Neural progenitor cell (in vitro differentiated cells): Measurements from ENCODE around the gene NAALADL1.

ENCODE experiments used
- CTCF ChIP-seq: fragments of 200-600 bp; sonication (generic); IDR thresholded peaks from 2 replicates; pipeline ENCODE4 v1.5.1; 2017; ENCODE audit warnings: antibody characterized with exemption, mild to moderate bottlenecking
- EZH2 ChIP-seq: fragments of 200-600 bp; sonication (generic); IDR thresholded peaks from 2 replicates; pipeline ENCODE4 v1.6.1; 2017; ENCODE audit warnings: antibody characterized with exemption, mild to moderate bottlenecking, moderate library complexity

- TF ChIP-seq CTCF (no peak), EZH2 (no peak)
These were observed 26.1 kb downstream of the NAALADL1 start for GRCh38 chr11:65032216-65032615.
